ENCODE results near the gene DTNB.

Gene DTNB

DNA sequence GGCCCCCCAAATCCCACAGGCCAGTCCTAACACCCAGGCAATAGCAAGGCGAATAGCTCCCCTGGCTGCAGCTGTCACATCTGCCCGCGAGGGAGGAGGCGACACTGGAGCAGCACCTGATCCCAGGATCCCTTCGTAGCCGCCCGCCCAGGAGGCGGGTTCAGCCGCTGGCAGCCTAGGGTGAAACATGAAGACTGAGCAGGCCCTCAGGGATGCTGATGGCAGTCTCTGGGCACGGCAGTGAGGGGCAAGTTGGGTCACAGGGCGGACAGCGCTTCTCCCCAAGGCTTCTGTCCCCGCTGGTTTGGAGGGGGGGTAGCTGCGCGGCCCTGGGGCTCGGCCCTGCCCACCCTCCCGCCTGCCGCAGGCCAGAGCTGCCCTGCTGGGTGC, 333.6 kb downstream of the DTNB start:
- no peak overlapping the region; the same call in 1 of the 2 replicates for H3K27ac ChIP-seq
- no peak for TF ChIP-seq CTCF (conservative IDR thresholded peaks at IDR 0.05)
- no peak for TF ChIP-seq ZFX (IDR thresholded peaks at IDR 0.05)

GRCh38 chr2:25339211-25339674, 334.1 kb downstream of the DTNB start:
- TF ChIP-seq ZFX (IDR thresholded peaks at IDR 0.05) = no peak
- no peak for TF ChIP-seq CTCF (conservative IDR thresholded peaks at IDR 0.05)
- no peak overlapping the region for H3K27ac ChIP-seq

- no peak for TF ChIP-seq CTCF (conservative IDR thresholded peaks at IDR 0.05)
- no peak for TF ChIP-seq ZFX (IDR thresholded peaks at IDR 0.05)
- H3K27ac ChIP-seq = no peak overlapping the region
Measured at GRCh38 chr2:25338401-25338800, 335.0 kb downstream of the DTNB start.

DNA sequence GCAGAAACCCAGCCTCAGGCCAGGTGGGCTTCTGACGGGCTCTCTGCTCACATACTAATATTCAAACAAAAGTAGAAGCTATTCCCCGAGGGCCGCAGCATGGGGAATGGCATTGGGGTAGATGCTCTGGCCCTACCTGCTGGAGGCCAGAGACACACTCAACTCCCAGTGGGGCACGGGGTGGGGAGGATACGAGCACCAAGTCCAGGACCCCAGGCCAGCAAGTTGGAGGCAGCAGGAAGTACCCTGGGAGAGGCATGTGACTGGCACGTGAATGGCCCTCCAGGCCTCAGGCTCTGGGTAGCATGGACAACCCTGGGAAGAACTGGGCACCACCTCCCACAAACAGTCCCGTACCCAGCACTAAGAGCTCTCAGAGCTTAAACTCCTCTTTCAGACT, 335.5 kb downstream of the DTNB start:
- no peak for TF ChIP-seq ZFX (IDR thresholded peaks at IDR 0.05)
- H3K27ac ChIP-seq = no peak overlapping the region

DNA sequence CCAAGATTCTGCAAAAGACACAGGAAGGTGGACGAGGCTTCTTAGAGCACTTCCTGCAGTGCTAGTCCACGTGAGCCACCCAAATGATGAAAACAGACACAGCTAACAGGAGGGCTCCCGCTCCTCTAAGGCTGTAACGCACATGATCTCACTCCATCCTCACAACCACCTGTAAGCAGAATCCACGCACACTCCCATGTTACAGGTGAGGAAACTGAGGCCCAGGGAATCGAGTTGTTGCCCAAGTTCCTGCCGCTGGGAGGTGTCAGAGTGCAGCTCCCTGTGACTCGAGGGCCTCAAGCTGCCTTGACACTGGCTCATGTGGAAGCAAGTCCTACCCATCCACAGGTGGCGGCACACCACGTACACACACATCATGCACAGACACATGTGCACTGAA, 336.1 kb downstream of the DTNB start:
- H3K27ac ChIP-seq = no peak overlapping the region
- TF ChIP-seq CTCF (conservative IDR thresholded peaks at IDR 0.05) = no peak
- TF ChIP-seq ZFX (IDR thresholded peaks at IDR 0.05) = no peak

DNA sequence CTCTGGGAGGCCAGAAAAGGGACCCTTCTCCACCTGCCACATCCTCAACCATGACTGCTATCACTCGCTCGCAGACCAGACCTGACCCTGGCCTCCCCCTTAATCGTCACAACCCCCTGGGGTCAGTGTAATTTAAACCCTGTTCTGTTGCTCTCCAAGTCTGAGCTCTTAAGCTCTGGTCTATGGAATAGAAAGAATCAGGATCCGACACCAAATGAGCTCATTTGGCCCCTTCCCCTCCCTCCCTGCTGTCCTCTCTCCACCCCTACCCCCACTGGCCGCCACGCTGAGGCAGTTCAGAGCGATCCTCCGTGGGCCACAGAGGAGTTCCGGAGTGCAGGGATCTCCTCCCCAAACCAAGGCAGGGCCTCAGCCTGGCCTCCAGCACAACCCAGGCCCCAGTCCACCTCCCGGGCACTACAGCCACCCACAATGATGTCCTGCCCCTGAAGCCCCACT, 337.0 kb downstream of the DTNB start:
- TF ChIP-seq CTCF (conservative IDR thresholded peaks at IDR 0.05) = no peak
- no peak for TF ChIP-seq ZFX (IDR thresholded peaks at IDR 0.05)
- no peak overlapping the region for H3K27ac ChIP-seq

DNA sequence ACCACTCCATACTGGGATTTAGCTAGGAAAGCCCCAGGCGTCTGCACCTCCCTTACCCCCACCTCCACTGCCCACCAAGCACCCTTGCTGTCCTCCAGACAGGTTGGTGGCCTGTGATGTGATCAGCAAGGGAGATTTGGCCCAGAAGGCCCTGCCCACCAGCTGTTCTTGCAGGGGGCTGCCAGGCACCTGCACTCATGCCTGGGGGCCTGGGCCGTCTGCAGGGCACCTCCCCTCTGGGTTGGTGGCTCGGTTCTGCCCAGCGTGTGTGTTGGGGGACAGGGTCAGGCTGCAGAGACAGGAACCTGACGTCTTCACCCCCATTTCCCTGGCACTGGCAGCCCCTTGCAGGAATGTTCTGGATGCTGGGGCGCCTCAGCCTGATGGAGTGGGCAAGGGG, 337.4 kb downstream of the DTNB start:
- TF ChIP-seq CTCF (conservative IDR thresholded peaks at IDR 0.05) = no peak
- TF ChIP-seq ZFX (IDR thresholded peaks at IDR 0.05) = no peak
- no peak overlapping the region for H3K27ac ChIP-seq

DNA sequence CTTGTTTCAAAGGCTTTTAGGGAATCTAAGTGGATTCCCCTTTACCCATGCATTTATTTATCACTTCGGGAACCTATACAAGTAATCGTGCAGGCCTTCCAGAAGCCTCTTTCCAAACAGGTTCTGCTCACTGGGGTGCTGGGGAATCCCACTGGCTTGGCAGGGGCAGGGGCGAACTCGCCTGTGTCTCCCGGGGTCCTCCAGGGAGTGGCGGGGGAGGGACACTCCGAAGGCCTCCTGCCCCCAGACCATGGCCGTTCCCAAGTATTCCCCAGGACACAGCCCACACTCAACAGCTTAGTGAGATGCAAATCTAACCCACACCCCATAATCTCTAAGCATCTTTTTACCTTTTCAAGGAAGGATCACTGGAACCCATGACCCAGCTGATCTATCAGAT, 338.2 kb downstream of the DTNB start:
- no peak overlapping the region for H3K27ac ChIP-seq
- no peak for TF ChIP-seq CTCF (conservative IDR thresholded peaks at IDR 0.05)
- TF ChIP-seq ZFX (IDR thresholded peaks at IDR 0.05) = no peak

Data from C4-2B (cell line).